Measurements from ENCODE around the gene UBE2E2. TPM values are rescaled to one million over a fixed set of nuclear protein-coding genes. Genes with fewer than 3 reads are reported as not detected.

UBE2E2 gene
- total and polyA plus RNA-seq, 8 donors: 6.5 to 128 (median 18.9) TPM

DNA sequence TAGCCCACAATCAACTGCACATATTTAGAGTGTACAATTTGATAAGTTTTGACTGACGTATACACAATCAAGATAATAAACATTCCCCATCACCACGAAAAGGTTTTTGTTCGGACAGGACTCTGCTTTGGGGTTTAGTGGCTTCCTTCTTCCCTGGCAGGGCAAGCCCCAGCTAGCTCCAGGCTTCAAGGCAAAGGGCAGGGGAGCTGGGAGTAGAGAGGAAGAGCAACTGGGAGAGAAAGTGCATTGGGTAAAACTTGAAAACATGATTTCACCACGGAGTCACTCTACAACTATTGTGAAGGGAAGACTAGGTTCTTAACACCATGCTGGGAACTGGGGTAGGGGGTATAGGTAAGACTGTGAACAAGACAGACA, 417.5 kb downstream of the UBE2E2 start:
- no peaks in the 10 kb centered on the region for H3K27me3 ChIP-seq
- intact Hi-C loops (cut with DNase I; ENCODE audit: low total_unique reads): no loop called here
- peaks cover 0 to 27% (median 16%) of the 10 kb centered on the region in 4 donors for H3K9me3 ChIP-seq
- TF ChIP-seq EP300 (IDR thresholded peaks at IDR 0.05) (no peak), POLR2AphosphoS5 (IDR thresholded peaks at IDR 0.05) (no peak), POLR2A (IDR thresholded peaks at IDR 0.05) (no peak)
- TF ChIP-seq, protein P1, sequence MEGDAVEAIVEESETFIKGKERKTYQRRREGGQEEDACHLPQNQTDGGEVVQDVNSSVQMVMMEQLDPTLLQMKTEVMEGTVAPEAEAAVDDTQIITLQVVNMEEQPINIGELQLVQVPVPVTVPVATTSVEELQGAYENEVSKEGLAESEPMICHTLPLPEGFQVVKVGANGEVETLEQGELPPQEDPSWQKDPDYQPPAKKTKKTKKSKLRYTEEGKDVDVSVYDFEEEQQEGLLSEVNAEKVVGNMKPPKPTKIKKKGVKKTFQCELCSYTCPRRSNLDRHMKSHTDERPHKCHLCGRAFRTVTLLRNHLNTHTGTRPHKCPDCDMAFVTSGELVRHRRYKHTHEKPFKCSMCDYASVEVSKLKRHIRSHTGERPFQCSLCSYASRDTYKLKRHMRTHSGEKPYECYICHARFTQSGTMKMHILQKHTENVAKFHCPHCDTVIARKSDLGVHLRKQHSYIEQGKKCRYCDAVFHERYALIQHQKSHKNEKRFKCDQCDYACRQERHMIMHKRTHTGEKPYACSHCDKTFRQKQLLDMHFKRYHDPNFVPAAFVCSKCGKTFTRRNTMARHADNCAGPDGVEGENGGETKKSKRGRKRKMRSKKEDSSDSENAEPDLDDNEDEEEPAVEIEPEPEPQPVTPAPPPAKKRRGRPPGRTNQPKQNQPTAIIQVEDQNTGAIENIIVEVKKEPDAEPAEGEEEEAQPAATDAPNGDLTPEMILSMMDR (IDR thresholded peaks at IDR 0.05): no peak
- H3K4me3 ChIP-seq: no peak overlapping the region
- 26 to 60% (median 35%) methylated on average over 4 of the region's 4 CpGs for WGBS, 5 donors
- DNase-seq: no peak
- no peaks in the 10 kb centered on the region for H3K36me3 ChIP-seq
- H3K27ac ChIP-seq: no peak overlapping the region
- H3K4me1 ChIP-seq: peaks cover 0 to 9% (median 0%) of the 10 kb centered on the region in 4 donors

DNA sequence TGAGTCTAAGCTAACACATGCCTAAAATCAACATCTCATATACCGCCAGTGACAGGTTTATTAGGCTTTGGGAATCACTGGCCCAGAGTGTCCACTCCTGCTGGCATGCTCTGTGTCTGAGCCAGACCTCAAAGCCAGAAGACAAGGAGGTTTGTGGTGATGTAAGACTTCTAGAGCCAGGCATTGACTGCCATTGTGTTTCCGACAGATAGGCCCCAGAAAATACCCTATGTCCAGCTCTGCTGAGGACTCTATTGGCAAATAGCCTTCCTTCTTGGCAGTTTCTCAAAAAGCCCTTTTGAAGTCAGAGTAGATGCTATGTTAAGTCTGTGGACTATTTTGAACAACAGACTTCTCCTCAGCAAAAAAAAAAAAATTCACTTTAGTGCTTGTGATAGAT, 420.7 kb downstream of the UBE2E2 start:
- Histone ChIP-seq H3K4me3 (no peak overlapping the region), H3K4me1 (peaks cover 0 to 11% (median under 1%) of the 10 kb centered on the region in 4 donors), H3K27ac (no peak overlapping the region), H3K36me3 (no peaks in the 10 kb centered on the region), H3K27me3 (no peaks in the 10 kb centered on the region), H3K9me3 (peaks cover 0 to 27% (median 16%) of the 10 kb centered on the region in 4 donors)
- TF ChIP-seq POLR2A (IDR thresholded peaks at IDR 0.05): no peak
- TF ChIP-seq, protein P1 (IDR thresholded peaks at IDR 0.05): no peak
- no peak for TF ChIP-seq EP300 (IDR thresholded peaks at IDR 0.05)
- no peak for TF ChIP-seq POLR2AphosphoS5 (IDR thresholded peaks at IDR 0.05)
- DNase-seq: no peak
- 54 to 92% (median 83%) methylated on average over 2 of the region's 2 CpGs for WGBS, 5 donors
- intact Hi-C loops (cut with DNase I; ENCODE audit: low total_unique reads): no loop called here

DNA sequence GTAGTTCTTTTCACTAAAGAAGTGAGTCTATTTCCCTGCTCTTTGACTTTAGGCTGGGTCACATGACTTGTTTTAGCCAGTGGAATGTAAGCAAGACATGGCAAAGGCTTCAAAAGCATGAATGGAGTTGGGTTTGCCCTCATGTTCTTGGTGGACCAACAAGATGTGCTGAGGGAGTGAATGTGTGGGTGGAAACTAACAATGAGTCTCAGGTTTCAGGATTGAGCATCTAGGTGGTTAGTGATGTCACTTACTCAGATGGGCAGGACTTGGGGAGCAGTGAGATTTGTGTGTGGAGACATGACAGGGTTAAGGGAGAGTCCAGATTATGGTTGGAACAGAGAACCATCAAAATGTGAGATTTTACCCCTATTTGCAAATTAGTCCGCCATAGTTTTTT, 421.2 kb downstream of the UBE2E2 start:
- DNase-seq: no peak
- no peaks in the 10 kb centered on the region for H3K36me3 ChIP-seq
- peaks cover 0 to 27% (median 16%) of the 10 kb centered on the region in 4 donors for H3K9me3 ChIP-seq
- peaks cover 0 to 16% (median 3%) of the 10 kb centered on the region in 4 donors for H3K4me1 ChIP-seq
- intact Hi-C loops (cut with DNase I; ENCODE audit: low total_unique reads): no loop called here
- WGBS, 5 donors: 54 to 100% (median 96%) methylated on average over 1 of the region's 1 CpG
- TF ChIP-seq, protein P1 (IDR thresholded peaks at IDR 0.05): no peak
- no peak for TF ChIP-seq POLR2A (IDR thresholded peaks at IDR 0.05)
- no peak for TF ChIP-seq EP300 (IDR thresholded peaks at IDR 0.05)
- no peak for TF ChIP-seq POLR2AphosphoS5 (IDR thresholded peaks at IDR 0.05)
- no peak overlapping the region for H3K27ac ChIP-seq
- no peaks in the 10 kb centered on the region for H3K27me3 ChIP-seq
- H3K4me3 ChIP-seq: no peak overlapping the region

DNA sequence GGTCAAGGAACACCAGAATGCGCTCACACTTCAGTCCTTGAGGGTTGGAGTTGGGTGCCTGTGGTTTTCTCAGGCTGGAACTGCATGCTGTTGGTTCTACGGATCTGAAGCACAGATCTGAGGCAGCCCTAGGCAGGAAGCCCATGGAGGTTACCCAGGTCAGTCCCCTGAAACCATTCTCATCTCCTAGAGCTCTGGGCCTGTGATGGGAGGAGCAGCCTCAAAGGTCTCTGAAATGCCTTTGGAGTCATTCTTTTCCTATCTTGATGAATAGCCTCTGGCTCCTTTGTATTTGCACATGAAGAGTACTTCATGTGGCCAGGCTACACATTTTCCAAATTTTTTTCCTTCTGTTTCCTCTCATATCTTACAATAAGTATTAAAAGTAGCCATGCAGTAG, 423.3 kb downstream of the UBE2E2 start:
- Histone ChIP-seq H3K27ac (no peak overlapping the region), H3K4me3 (no peak overlapping the region), H3K4me1 (peaks cover 0 to 13% (median 6%) of the 10 kb centered on the region in 4 donors), H3K9me3 (peaks cover 0 to 27% (median 16%) of the 10 kb centered on the region in 4 donors), H3K36me3 (no peaks in the 10 kb centered on the region), H3K27me3 (no peaks in the 10 kb centered on the region)
- 90 to 100% (median 96%) methylated on average over 2 of the region's 2 CpGs for WGBS, 5 donors
- intact Hi-C loops (cut with DNase I; ENCODE audit: low total_unique reads): no loop called here
- DNase-seq: no peak
- TF ChIP-seq POLR2A (IDR thresholded peaks at IDR 0.05): no peak
- TF ChIP-seq POLR2AphosphoS5 (IDR thresholded peaks at IDR 0.05): no peak
- TF ChIP-seq, protein P1 (IDR thresholded peaks at IDR 0.05): no peak
- no peak for TF ChIP-seq EP300 (IDR thresholded peaks at IDR 0.05)

Measured in stomach (tissue), 9 donors.